ENCODE data around the gene BDH2. TPM values are rescaled to one million over a fixed set of nuclear protein-coding genes. Genes with fewer than 3 reads are reported as not detected.

The BDH2 gene
- total RNA-seq, 4 donors from 2014 or later = 31.6 to 59.4 (median 47.1) TPM

GRCh38 chr4:103052779-103053178 lies 46.9 kb downstream of the BDH2 start:
- intact Hi-C loops (cut with DNase I) = no loop called here

GRCh38 chr4:103052145-103052544 lies 47.5 kb downstream of the BDH2 start:
- no peak for DNase-seq (ENCODE audit: extremely low spot score)
- intact Hi-C loops (cut with DNase I) = no loop called here
- H3K4me3 ChIP-seq = no peak overlapping the region
- H3K9me3 ChIP-seq = no peaks in the 10 kb centered on the region
- TF ChIP-seq POLR2AphosphoS5 (IDR thresholded peaks at IDR 0.05) (no peak), CTCF (IDR thresholded peaks at IDR 0.05) (no peak)
- 98% methylated on average over 3 of the region's 3 CpGs for WGBS
- H3K36me3 ChIP-seq = peaks cover 9 to 29% (median 12%) of the 10 kb centered on the region in 4 donors
- H3K27me3 ChIP-seq = no peaks in the 10 kb centered on the region
- H3K27ac ChIP-seq (replicated peaks in 1 of 4) = no peak overlapping the region
- H3K4me1 ChIP-seq = no peaks in the 10 kb centered on the region

More at GRCh38 chr4:103052779-103053178, 46.9 kb downstream of the BDH2 start:
- Histone ChIP-seq H3K27ac (replicated peaks in 1 of 4) (no peak overlapping the region), H3K9me3 (no peaks in the 10 kb centered on the region), H3K36me3 (peaks cover 9 to 29% (median 12%) of the 10 kb centered on the region in 4 donors), H3K4me3 (no peak overlapping the region), H3K4me1 (no peaks in the 10 kb centered on the region), H3K27me3 (no peaks in the 10 kb centered on the region)
- TF ChIP-seq POLR2A (IDR thresholded peaks at IDR 0.05; ENCODE audit: low read depth) (no peak), POLR2AphosphoS5 (IDR thresholded peaks at IDR 0.05) (no peak), CTCF (IDR thresholded peaks at IDR 0.05) (no peak), EP300 (IDR thresholded peaks at IDR 0.05) (no peak)
- no peak for DNase-seq (ENCODE audit: extremely low spot score)
- WGBS = 87% methylated on average over 3 of the region's 3 CpGs

- DNase-seq (ENCODE audit: extremely low spot score) = no peak
- Histone ChIP-seq H3K27me3 (no peaks in the 10 kb centered on the region), H3K36me3 (peaks cover 9 to 33% (median 12%) of the 10 kb centered on the region in 4 donors), H3K27ac (replicated peaks in 1 of 4) (no peak overlapping the region), H3K9me3 (no peaks in the 10 kb centered on the region), H3K4me3 (no peak overlapping the region), H3K4me1 (no peaks in the 10 kb centered on the region)
- TF ChIP-seq POLR2A (IDR thresholded peaks at IDR 0.05; ENCODE audit: low read depth) (no peak), CTCF (IDR thresholded peaks at IDR 0.05) (no peak), EP300 (IDR thresholded peaks at IDR 0.05) (no peak), POLR2AphosphoS5 (IDR thresholded peaks at IDR 0.05) (no peak)
- WGBS = 47% methylated on average over 2 of the region's 2 CpGs
- intact Hi-C loops (cut with DNase I) = no loop called here
Observed at GRCh38 chr4:103050736-103051436, 48.7 kb downstream of the BDH2 start.

GRCh38 chr4:103046416-103047290 lies 53.0 kb downstream of the BDH2 start:
- Histone ChIP-seq H3K27ac (replicated peaks in 1 of 4) (no peak overlapping the region), H3K4me3 (no peak overlapping the region), H3K27me3 (no peaks in the 10 kb centered on the region), H3K36me3 (peaks cover 16 to 64% (median 21%) of the 10 kb centered on the region in 4 donors), H3K9me3 (no peaks in the 10 kb centered on the region), H3K4me1 (no peaks in the 10 kb centered on the region)
- 47% methylated on average over 5 of the region's 5 CpGs for WGBS
- no peak for DNase-seq (ENCODE audit: extremely low spot score)
- TF ChIP-seq POLR2A (IDR thresholded peaks at IDR 0.05; ENCODE audit: low read depth) (no peak), CTCF (IDR thresholded peaks at IDR 0.05) (peak; percentile 50 to 76 (median 55))
- intact Hi-C loops (cut with DNase I) = loop anchor here (5.0 kb wide), 1 partner anchor 56 kb away; no protein-coding TSS in a partner anchor
